Activated CD8-positive, alpha-beta T cell treated with anti-CD3 and anti-CD28 coated beads, Interleukin-2, amount 10 ng/mL, durations not matched to agents 7 days and 5 days (primary cell): ENCODE results near the gene FCSK. TPM values are rescaled to one million over a fixed set of nuclear protein-coding genes. Genes with fewer than 3 reads are reported as not detected.
"Not testable (repeated sequence)": the region's sequence is repeated elsewhere in the genome, so short reads cannot be mapped to it uniquely, and the experiment has no call there.

Experiments
- ATAC-seq: fragments of 150-1000 bp; cut with Tn5 transposase; one replicate; pipeline ENCODE4 v1.10.0; 2021; ENCODE audit warnings: moderate library complexity
- CTCF ChIA-PET: fragments of 350-600 bp; sonication (Branson Sonifier 250); formaldehyde crosslinking; loops from one replicate; lab custom pipeline; 2021; ENCODE audit warnings: antibody characterized with exemption; lab: Charles Lee
- POLR2A ChIA-PET: fragments of 350-600 bp; sonication (Branson Sonifier 250); formaldehyde crosslinking; loops from one replicate; lab custom pipeline; 2021; ENCODE audit warnings: antibody characterized with exemption; lab: Charles Lee
- DNase-seq: peaks from one replicate; pipeline ENCODE4 v3.0.0-alpha.2; 2020
- H3K27ac Mint-ChIP-seq: one replicate; pipeline ENCODE4 v1.8.0; 2021; ENCODE audit warnings: mild to moderate bottlenecking, mixed read lengths
- H3K27me3 Mint-ChIP-seq: one replicate; pipeline ENCODE4 v1.8.0; 2021; ENCODE audit warnings: low read depth, mixed read lengths
- H3K36me3 Mint-ChIP-seq: one replicate; pipeline ENCODE4 v1.8.0; 2021; ENCODE audit warnings: low read depth, mixed read lengths
- H3K4me1 Mint-ChIP-seq: one replicate; pipeline ENCODE4 v1.8.0; 2021; ENCODE audit warnings: low read depth, mixed read lengths
- H3K4me3 Mint-ChIP-seq: one replicate; pipeline ENCODE4 v1.8.0; 2021; ENCODE audit warnings: mild to moderate bottlenecking, mixed read lengths
- H3K9me3 Mint-ChIP-seq: one replicate; pipeline ENCODE4 v1.8.0; 2022; ENCODE audit warnings: mixed read lengths; ENCODE audit not compliant: insufficient read depth
- total RNA-seq, 2 experiments: library from RNA; stranded (reverse); gene quantifications; one replicate each; pipeline ENCODE4 v1.2.3, GENCODE V29; 2021

FCSK gene
- 10 to 100 TPM; 17.3 to 18.8 TPM for total RNA-seq

DNA sequence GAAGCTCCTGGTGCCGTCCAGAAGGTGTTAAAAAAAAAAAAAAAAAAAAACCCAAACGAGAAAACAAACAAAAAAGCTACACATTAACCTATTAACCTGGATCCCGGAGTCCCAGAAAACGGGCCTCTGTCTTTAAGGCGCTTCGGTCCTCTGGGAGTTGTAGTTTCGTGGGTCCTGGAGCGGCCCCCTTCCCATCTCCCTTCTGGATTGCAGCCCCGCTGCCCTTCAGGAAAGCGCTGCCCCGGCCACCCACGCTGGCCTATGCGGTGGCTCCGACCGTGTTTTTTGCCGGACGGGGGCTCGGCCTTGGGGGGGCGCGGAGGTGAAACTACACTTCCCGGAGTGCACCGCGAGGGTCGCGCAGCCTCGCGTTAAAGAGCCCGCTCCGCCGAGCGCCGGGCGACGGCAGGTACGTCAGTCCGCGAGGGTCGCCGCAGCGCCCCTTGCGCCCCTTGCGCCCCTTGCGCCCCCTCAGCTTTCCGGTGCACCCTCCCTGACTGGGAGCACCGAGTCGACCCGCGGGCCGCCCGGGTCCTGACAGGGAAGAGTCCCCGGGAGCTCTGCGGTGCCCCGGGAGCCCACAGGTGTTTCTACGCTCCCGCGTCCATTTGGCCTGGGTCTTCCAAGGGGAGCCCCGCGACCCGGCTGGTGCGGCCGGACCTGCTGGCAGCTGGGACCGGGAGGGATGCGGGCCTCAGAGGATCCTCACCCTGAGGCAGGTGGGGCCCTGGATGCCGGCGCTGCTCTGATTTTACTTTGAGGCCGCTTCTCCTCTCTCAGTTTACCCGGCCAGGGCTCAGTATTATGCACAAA, at the start of gene FCSK:
TSS of gene FCSK (plus strand) at position 374 of the 813 bp plus-strand sequence. CDS start 8,596 bp downstream, outside the sequence.
- POLR2A ChIA-PET = interaction anchor here (0.6 to 1.4 kb wide), 5 partner anchors 51 to 108 kb away, joined by 3 to 5 read pairs (median 3); partner anchors contain the start of gene DDX19A
- Mint-ChIP-seq H3K4me3 (peak within 1 kb of the TSS; percentile 86), H3K27me3 (no peaks in the 10 kb centered on the region), H3K4me1 (peaks cover 18% of the 10 kb centered on the region), H3K27ac (peak within 1 kb of the TSS; percentile 93), H3K36me3 (no peaks in the 10 kb centered on the region), H3K9me3 (no peaks in the 10 kb centered on the region)
- CTCF ChIA-PET = interaction anchor here (0.6 to 3.5 kb wide), 8 partner anchors 14 to 228 kb away, joined by 3 to 12 read pairs (median 3); partner anchors contain the start of gene ST3GAL2
- ATAC-seq (peak; percentile 96), DNase-seq (peak; percentile 70)

GRCh38 chr16:70406104-70406503, 48.3 kb upstream of the FCSK start:
- ATAC-seq, DNase-seq, H3K9me3 Mint-ChIP-seq, H3K4me3 Mint-ChIP-seq, H3K27me3 Mint-ChIP-seq: not testable (repeated sequence)
- POLR2A ChIA-PET = interaction anchor here (1.0 to 1.2 kb wide), 2 partner anchors 11 to 25 kb away, joined by 3 to 4 read pairs; no protein-coding TSS in a partner anchor
- CTCF ChIA-PET = interaction anchor here (1.2 kb wide), 1 partner anchor 11 kb away, joined by 3 read pairs; no protein-coding TSS in a partner anchor
- Mint-ChIP-seq H3K27ac (peak overlapping the region; percentile 41), H3K4me1 (peaks cover 57% of the 10 kb centered on the region), H3K36me3 (peaks cover 20% of the 10 kb centered on the region)

GRCh38 chr16:70407811-70408274, 46.6 kb upstream of the FCSK start:
- ATAC-seq (no peak), DNase-seq (no peak)
- Mint-ChIP-seq H3K36me3 (peaks cover 29% of the 10 kb centered on the region), H3K27ac (peak overlapping the region; percentile 39), H3K4me3 (no peak overlapping the region), H3K27me3 (no peaks in the 10 kb centered on the region), H3K4me1 (peaks cover 50% of the 10 kb centered on the region), H3K9me3 (no peaks in the 10 kb centered on the region)
- POLR2A ChIA-PET = interaction anchor here (1.1 kb wide), 1 partner anchor 27 kb away, joined by 3 read pairs; no protein-coding TSS in a partner anchor
- CTCF ChIA-PET = interaction anchor here (0.9 to 2.3 kb wide), 3 partner anchors 10 to 27 kb away, joined by 5 to 7 read pairs (median 5); no protein-coding TSS in a partner anchor

DNA sequence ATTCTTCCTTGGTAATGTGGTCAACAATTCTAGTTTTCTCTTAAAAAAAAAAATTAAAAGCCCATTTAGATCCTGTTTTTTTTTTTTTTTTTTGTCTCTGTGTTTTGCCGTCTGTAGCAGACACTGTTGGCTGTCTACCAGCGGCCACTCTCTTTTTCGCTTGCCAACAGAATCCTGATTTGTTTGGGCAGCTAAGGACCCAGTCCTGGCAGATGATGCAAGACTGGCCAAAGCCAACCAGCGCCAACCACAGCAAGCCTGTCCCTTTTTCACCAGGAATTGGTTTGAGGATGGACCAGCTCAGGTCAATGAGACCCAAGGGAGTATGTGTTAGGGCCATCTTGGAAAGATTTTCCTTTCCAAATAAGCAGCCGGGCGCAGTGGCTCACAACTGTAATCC, 43.7 kb upstream of the FCSK start:
- Mint-ChIP-seq H3K27ac (no peak overlapping the region), H3K4me3 (no peak overlapping the region), H3K9me3 (no peaks in the 10 kb centered on the region), H3K27me3 (no peaks in the 10 kb centered on the region), H3K4me1 (peaks cover 23% of the 10 kb centered on the region), H3K36me3 (peaks cover 17% of the 10 kb centered on the region)
- ATAC-seq (no peak), DNase-seq (no peak)
- ChIA-PET POLR2A (interaction anchor here (0.6 to 1.4 kb wide), 3 partner anchors 9 to 809 kb away, joined by 3 to 5 read pairs (median 3); no protein-coding TSS in a partner anchor), CTCF (interaction anchor here (0.7 to 1.9 kb wide), 2 partner anchors 16 to 242 kb away, joined by 3 to 5 read pairs; no protein-coding TSS in a partner anchor)

GRCh38 chr16:70412385-70412784, 42.0 kb upstream of the FCSK start:
- DNase-seq = no peak
- no peak overlapping the region for H3K27ac Mint-ChIP-seq
- peaks cover 27% of the 10 kb centered on the region for H3K4me1 Mint-ChIP-seq
- H3K9me3 Mint-ChIP-seq = no peaks in the 10 kb centered on the region
- POLR2A ChIA-PET = interaction anchor here (1.1 kb wide), 1 partner anchor 11 kb away, joined by 3 read pairs; no protein-coding TSS in a partner anchor
- no peak overlapping the region for H3K4me3 Mint-ChIP-seq
- H3K36me3 Mint-ChIP-seq = peaks cover 11% of the 10 kb centered on the region
- CTCF ChIA-PET = no interaction called here
- H3K27me3 Mint-ChIP-seq = no peaks in the 10 kb centered on the region
- no peak for ATAC-seq

- POLR2A ChIA-PET = interaction anchor here (0.7 kb wide), 1 partner anchor 50 kb away, joined by 3 read pairs; no protein-coding TSS in a partner anchor
These were observed 40.8 kb upstream of the FCSK start for GRCh38 chr16:70413572-70413971.

GRCh38 chr16:70416748-70417616, 37.4 kb upstream of the FCSK start:
- Mint-ChIP-seq H3K4me3 (no peak overlapping the region), H3K27ac (no peak overlapping the region), H3K9me3 (no peaks in the 10 kb centered on the region), H3K36me3 (peaks cover 10% of the 10 kb centered on the region), H3K27me3 (no peaks in the 10 kb centered on the region), H3K4me1 (peaks cover 44% of the 10 kb centered on the region)
- CTCF ChIA-PET = interaction anchor here (0.9 kb wide), 1 partner anchor 10 kb away, joined by 3 read pairs; no protein-coding TSS in a partner anchor
- no peak for DNase-seq
- no peak for ATAC-seq
- POLR2A ChIA-PET = interaction anchor here (1.0 to 2.5 kb wide), 2 partner anchors 11 to 36 kb away, joined by 3 to 11 read pairs; no protein-coding TSS in a partner anchor

More at GRCh38 chr16:70413572-70413971, 40.8 kb upstream of the FCSK start:
- ATAC-seq, H3K9me3 Mint-ChIP-seq, H3K4me3 Mint-ChIP-seq, DNase-seq, H3K27me3 Mint-ChIP-seq, CTCF ChIA-PET, H3K27ac Mint-ChIP-seq: not testable (repeated sequence)
- peaks cover 32% of the 10 kb centered on the region for H3K4me1 Mint-ChIP-seq
- peaks cover 13% of the 10 kb centered on the region for H3K36me3 Mint-ChIP-seq

DNA sequence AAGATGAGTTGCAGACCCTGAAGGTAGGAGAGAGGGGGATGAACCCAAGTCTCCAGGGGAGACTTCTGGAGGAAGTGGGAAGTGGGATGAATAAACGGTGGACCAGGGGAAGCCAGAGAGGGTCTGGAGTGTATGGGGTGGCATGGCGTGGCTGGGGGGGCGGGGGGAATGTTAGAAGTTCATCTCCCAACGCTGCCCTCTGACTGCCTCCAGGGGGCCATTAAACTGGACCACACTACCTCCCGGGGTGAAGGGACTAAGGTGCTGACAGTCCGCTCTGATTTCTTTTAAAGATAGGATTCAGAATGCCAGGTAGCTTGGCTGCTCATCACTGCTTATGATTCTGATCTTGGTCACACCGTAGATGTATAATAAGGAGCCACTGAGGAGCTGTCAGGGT, 36.7 kb upstream of the FCSK start:
- ChIA-PET POLR2A (interaction anchor here (1.0 to 2.5 kb wide), 4 partner anchors 9 to 37 kb away, joined by 3 to 11 read pairs (median 4); no protein-coding TSS in a partner anchor), CTCF (interaction anchor here (0.8 to 1.3 kb wide), 3 partner anchors 10 to 23 kb away, joined by 3 to 5 read pairs (median 3); no protein-coding TSS in a partner anchor)
- peaks cover 8% of the 10 kb centered on the region for H3K36me3 Mint-ChIP-seq
- H3K27ac Mint-ChIP-seq = peak overlapping the region; percentile 90
- no peaks in the 10 kb centered on the region for H3K27me3 Mint-ChIP-seq
- H3K4me1 Mint-ChIP-seq = peaks cover 48% of the 10 kb centered on the region
- DNase-seq (no peak), ATAC-seq (no peak)
- H3K9me3 Mint-ChIP-seq = no peaks in the 10 kb centered on the region
- H3K4me3 Mint-ChIP-seq = no peak overlapping the region

- DNase-seq (peak; percentile 49), ATAC-seq (peak; percentile 52)
- Mint-ChIP-seq H3K27ac (peak overlapping the region; percentile 90), H3K4me1 (peaks cover 52% of the 10 kb centered on the region), H3K9me3 (no peaks in the 10 kb centered on the region), H3K27me3 (no peaks in the 10 kb centered on the region), H3K36me3 (peaks cover 8% of the 10 kb centered on the region), H3K4me3 (peak overlapping the region; percentile 69)
- ChIA-PET POLR2A (interaction anchor here (1.0 to 2.5 kb wide), 6 partner anchors 7 to 72 kb away, joined by 3 to 11 read pairs (median 6); partner anchors contain the start of genes DDX19A and ST3GAL2), CTCF (interaction anchor here (0.8 to 1.7 kb wide), 5 partner anchors 10 to 38 kb away, joined by 3 to 5 read pairs (median 4); no protein-coding TSS in a partner anchor)
These were observed 36.0 kb upstream of the FCSK start for GRCh38 chr16:70418274-70418992.

- peaks cover 52% of the 10 kb centered on the region for H3K4me1 Mint-ChIP-seq
- CTCF ChIA-PET = interaction anchor here (0.9 to 1.7 kb wide), 3 partner anchors 22 to 38 kb away, joined by 3 to 5 read pairs (median 4); no protein-coding TSS in a partner anchor
- H3K9me3 Mint-ChIP-seq = no peaks in the 10 kb centered on the region
- peak overlapping the region; percentile 69 for H3K4me3 Mint-ChIP-seq
- H3K27ac Mint-ChIP-seq = peak overlapping the region; percentile 90
- POLR2A ChIA-PET = interaction anchor here (1.0 to 2.5 kb wide), 5 partner anchors 8 to 72 kb away, joined by 3 to 9 read pairs (median 4); partner anchors contain the start of genes DDX19A and ST3GAL2
- no peak for DNase-seq
- peaks cover 8% of the 10 kb centered on the region for H3K36me3 Mint-ChIP-seq
- no peaks in the 10 kb centered on the region for H3K27me3 Mint-ChIP-seq
- ATAC-seq = peak; percentile 17
These were observed 35.4 kb upstream of the FCSK start for GRCh38 chr16:70418993-70419318.
